Mesenchymal stem cell (in vitro differentiated cells and primary cell): ENCODE measurements around the gene ADK.

Experiments
- DNase-seq: peaks from one replicate; pipeline ENCODE4 v3.0.0-alpha.2; 2013
- H2AFZ ChIP-seq: one replicate; pipeline ENCODE4 v1.6.1; 2013; ENCODE audit warnings: low read depth, mild to moderate bottlenecking, control low read depth, inconsistent platforms, low read length, moderate library complexity
- H2AK5ac ChIP-seq: 2 replicates; pipeline ENCODE4 v1.6.1; 2013; ENCODE audit warnings: low read length, moderate library complexity, mild to moderate bottlenecking, inconsistent platforms; ENCODE audit not compliant: severe bottlenecking
- H2BK120ac ChIP-seq: one replicate; pipeline ENCODE4 v1.6.1; 2013; ENCODE audit warnings: low read depth, mild to moderate bottlenecking, inconsistent platforms, low read length, moderate library complexity
- H2BK12ac ChIP-seq, 2 experiments: one replicate each; pipeline ENCODE4 v1.6.1; 2013; ENCODE audit warnings: inconsistent platforms in 2 of 2, low read length in 2 of 2, mild to moderate bottlenecking in 2 of 2, moderate library complexity in 2 of 2, control low read depth in 1 of 2
- H2BK15ac ChIP-seq: one replicate; pipeline ENCODE4 v1.6.1; 2013; ENCODE audit warnings: mild to moderate bottlenecking, low read depth, inconsistent platforms; ENCODE audit not compliant: poor library complexity, severe bottlenecking
- H2BK5ac ChIP-seq: 2 replicates; pipeline ENCODE4 v1.6.1; 2013; ENCODE audit warnings: low read depth, mild to moderate bottlenecking, low read length, control low read depth, inconsistent platforms; ENCODE audit not compliant: poor library complexity, severe bottlenecking
- H3K14ac ChIP-seq, 2 experiments: one replicate each; pipeline ENCODE4 v1.6.1; 2013; ENCODE audit warnings: inconsistent platforms in 2 of 2, low read length in 2 of 2, control low read depth in 1 of 2, mild to moderate bottlenecking in 1 of 2, moderate library complexity in 1 of 2
- H3K18ac ChIP-seq, 2 experiments: one replicate each; pipeline ENCODE4 v1.6.1; 2013; ENCODE audit warnings: inconsistent platforms in 2 of 2, low read length in 2 of 2, control low read depth in 1 of 2, low read depth in 1 of 2, mild to moderate bottlenecking in 1 of 2
- H3K23ac ChIP-seq, 2 experiments: one replicate each; pipeline ENCODE4 v1.6.1; 2013; ENCODE audit warnings: inconsistent platforms in 2 of 2, low read length in 2 of 2, mild to moderate bottlenecking in 2 of 2, moderate library complexity in 2 of 2, control low read depth in 1 of 2
- H3K27ac ChIP-seq: 2 replicates; pipeline ENCODE4 v1.5.1; 2013; ENCODE audit warnings: mild to moderate bottlenecking, moderate library complexity, low read length, control low read depth, inconsistent platforms; ENCODE audit not compliant: poor library complexity, severe bottlenecking
- H3K27me3 ChIP-seq, 2 experiments: 2 replicates each; pipeline versions ENCODE4 v1.6.1 to v1.7.0; 2013; ENCODE audit warnings: low read length in 2 of 2, mild to moderate bottlenecking in 2 of 2, moderate library complexity in 2 of 2, control low read depth in 1 of 2, inconsistent platforms in 1 of 2; ENCODE audit not compliant: control insufficient read depth in 1 of 2, insufficient read depth in 1 of 2
- H3K36me3 ChIP-seq, 2 experiments: 2 replicates each; pipeline versions ENCODE4 v1.6.1 to v1.7.0; 2013; ENCODE audit warnings: low read length in 2 of 2, control low read depth in 1 of 2, inconsistent platforms in 1 of 2, low read depth in 1 of 2, mild to moderate bottlenecking in 1 of 2; ENCODE audit not compliant: insufficient read depth in 2 of 2, control insufficient read depth in 1 of 2
- H3K4ac ChIP-seq, 2 experiments: one replicate each; pipeline ENCODE4 v1.6.1; 2013; ENCODE audit warnings: inconsistent platforms in 2 of 2, low read length in 2 of 2, mild to moderate bottlenecking in 2 of 2, moderate library complexity in 2 of 2, control low read depth in 1 of 2, low read depth in 1 of 2
- H3K4me1 ChIP-seq: 2 replicates; pipeline ENCODE4 v1.6.1; 2013; ENCODE audit warnings: low read depth, low read length, control low read depth; ENCODE audit not compliant: control insufficient read depth, insufficient read depth
- H3K4me2 ChIP-seq: 2 replicates; pipeline ENCODE4 v1.6.1; 2013; ENCODE audit warnings: low read length, mild to moderate bottlenecking, inconsistent platforms; ENCODE audit not compliant: poor library complexity, severe bottlenecking
- H3K4me3 ChIP-seq, 2 experiments: 2 replicates each; pipeline versions ENCODE4 v1.5.1 to v1.7.0; 2013; ENCODE audit warnings: low read length in 2 of 2, mild to moderate bottlenecking in 2 of 2, control low read depth in 1 of 2, low read depth in 1 of 2; ENCODE audit not compliant: insufficient read depth in 1 of 2
- H3K79me1 ChIP-seq: replicated peaks from 2 replicates; pipeline ENCODE4 v1.6.1; 2013; ENCODE audit warnings: mild to moderate bottlenecking, control low read depth, low read length, inconsistent platforms; ENCODE audit not compliant: poor library complexity, severe bottlenecking
- H3K9ac ChIP-seq: 2 replicates; pipeline ENCODE4 v1.7.0; 2013; ENCODE audit warnings: mild to moderate bottlenecking, low read length, moderate library complexity
- H3K9me3 ChIP-seq: 2 replicates; pipeline ENCODE4 v1.7.0; 2013; ENCODE audit warnings: mild to moderate bottlenecking, low read length; ENCODE audit not compliant: control insufficient read depth
- H4K8ac ChIP-seq: one replicate; pipeline ENCODE4 v1.6.1; 2013; ENCODE audit warnings: inconsistent platforms, mild to moderate bottlenecking, low read length, moderate library complexity
- H4K91ac ChIP-seq: one replicate; pipeline ENCODE4 v1.6.1; 2013; ENCODE audit warnings: mild to moderate bottlenecking, low read length, inconsistent platforms
- WGBS: methylation state at CpG from one replicate; pipeline ENCODE4 v1.1.7; 2013; ENCODE audit warnings: mixed read lengths; 5-methylcytosine and 5-hydroxymethylcytosine counted together

Gene ADK

DNA sequence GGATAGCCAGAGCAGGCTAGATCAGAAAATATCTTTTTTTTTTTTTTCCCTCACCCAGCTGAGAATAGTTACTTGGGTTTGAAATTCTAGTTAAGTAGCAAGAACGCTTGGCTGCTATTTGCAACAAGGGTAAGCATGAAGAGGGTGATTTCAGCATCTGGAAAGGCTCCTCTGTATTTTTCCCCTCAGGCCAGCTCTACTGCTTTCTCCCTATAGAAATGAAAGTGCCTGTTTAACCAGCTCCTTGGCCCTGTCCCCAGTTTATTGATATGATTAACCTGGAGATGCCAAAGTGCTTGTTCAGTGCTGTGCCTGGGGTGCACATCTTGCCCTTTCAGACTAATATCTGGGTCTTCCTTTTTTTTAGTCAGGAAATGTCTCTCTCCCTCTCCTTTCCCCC, 37.5 kb upstream of the ADK start:
- Histone ChIP-seq H2BK5ac (no peak overlapping the region), H3K27ac (peak overlapping the region; percentile 48), H3K4me2 (no peak overlapping the region), H2BK15ac (no peak overlapping the region), H2AFZ (no peak overlapping the region), H2BK12ac (no peak overlapping the region), H3K23ac (no peak overlapping the region), H4K91ac (no peak overlapping the region), H3K4ac (no peak overlapping the region), H2AK5ac (no peak overlapping the region), H3K4me3 (no peak overlapping the region), H3K79me1 (peaks cover 30% of the 10 kb centered on the region), H3K9ac (peak overlapping the region; percentile 64), H3K27me3 (no peaks in the 10 kb centered on the region), H3K4me1 (peaks cover 4% of the 10 kb centered on the region), H3K9me3 (no peaks in the 10 kb centered on the region), H3K14ac (no peak overlapping the region), H2BK120ac (no peak overlapping the region), H3K18ac (no peak overlapping the region), H3K36me3 (peaks cover 60 to 100% of the 10 kb centered on the region in 2 experiments), H4K8ac (no peak overlapping the region)
- no peak for DNase-seq
- 100% methylated on average over 1 of the region's 1 CpG for WGBS

DNA sequence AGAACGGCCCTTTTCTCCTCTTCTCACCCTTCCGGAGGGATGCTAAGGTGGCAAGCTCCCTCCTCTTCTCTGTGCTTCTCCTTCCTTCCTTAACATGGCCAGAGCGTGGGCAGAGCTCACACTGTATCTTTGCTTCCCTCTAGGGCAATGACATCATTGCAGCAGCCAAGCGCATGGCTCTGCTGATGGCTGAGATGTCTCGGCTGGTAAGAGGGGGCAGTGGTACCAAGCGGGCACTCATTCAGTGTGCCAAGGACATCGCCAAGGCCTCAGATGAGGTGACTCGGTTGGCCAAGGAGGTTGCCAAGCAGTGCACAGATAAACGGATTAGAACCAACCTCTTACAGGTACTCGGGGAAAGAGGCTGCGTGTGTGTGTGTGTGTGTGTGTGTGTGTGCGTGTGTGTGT, 37.0 kb upstream of the ADK start:
- peaks cover 25% of the 10 kb centered on the region for H3K79me1 ChIP-seq
- peaks cover 6% of the 10 kb centered on the region for H3K4me1 ChIP-seq
- DNase-seq = no peak
- no peaks in the 10 kb centered on the region for H3K9me3 ChIP-seq
- H3K4me3 ChIP-seq = no peak overlapping the region
- no peak overlapping the region for H4K91ac ChIP-seq
- H3K4me2 ChIP-seq = no peak overlapping the region
- 90% methylated on average over 12 of the region's 12 CpGs for WGBS
- H2BK120ac ChIP-seq = no peak overlapping the region
- H2BK12ac ChIP-seq = no peak overlapping the region
- H2BK5ac ChIP-seq = no peak overlapping the region
- no peak overlapping the region for H3K23ac ChIP-seq
- no peak overlapping the region for H3K18ac ChIP-seq
- peaks cover 60 to 100% of the 10 kb centered on the region in 2 experiments for H3K36me3 ChIP-seq
- no peak overlapping the region for H3K4ac ChIP-seq
- H2AK5ac ChIP-seq = no peak overlapping the region
- H2AFZ ChIP-seq = no peak overlapping the region
- no peaks in the 10 kb centered on the region for H3K27me3 ChIP-seq
- no peak overlapping the region for H3K14ac ChIP-seq
- H3K9ac ChIP-seq = peak overlapping the region; percentile 64
- H4K8ac ChIP-seq = no peak overlapping the region
- no peak overlapping the region for H2BK15ac ChIP-seq
- H3K27ac ChIP-seq = peak overlapping the region; percentile 48

DNA sequence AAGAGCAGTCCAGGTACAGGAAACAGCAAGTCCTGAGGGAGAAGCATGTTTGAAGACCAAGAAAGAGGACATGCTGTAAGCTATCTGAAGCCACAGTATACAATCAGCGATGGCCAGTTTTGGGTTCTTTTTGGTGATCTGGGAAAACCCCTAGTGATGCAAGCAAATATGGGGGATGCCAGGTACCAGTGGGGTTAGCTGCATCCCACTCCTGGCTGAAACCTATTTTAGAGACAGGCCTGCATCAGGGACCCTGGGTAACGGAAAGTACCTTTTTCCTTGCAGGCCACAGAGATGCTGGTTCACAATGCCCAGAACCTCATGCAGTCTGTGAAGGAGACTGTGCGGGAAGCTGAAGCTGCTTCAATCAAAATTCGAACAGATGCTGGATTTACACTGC, 33.3 kb upstream of the ADK start:
- Histone ChIP-seq H3K27me3 (no peaks in the 10 kb centered on the region), H3K79me1 (peaks cover 14% of the 10 kb centered on the region), H2BK120ac (no peak overlapping the region), H2BK15ac (no peak overlapping the region), H3K4me1 (peaks cover 6% of the 10 kb centered on the region), H3K4me2 (no peak overlapping the region), H3K9ac (no peak overlapping the region), H3K27ac (peak overlapping the region; percentile 19), H3K23ac (no peak overlapping the region), H4K8ac (no peak overlapping the region), H2BK5ac (no peak overlapping the region), H2BK12ac (no peak overlapping the region), H2AK5ac (no peak overlapping the region), H3K36me3 (peaks cover 43 to 98% of the 10 kb centered on the region in 2 experiments), H3K9me3 (no peaks in the 10 kb centered on the region), H3K14ac (no peak overlapping the region), H3K4ac (no peak overlapping the region), H2AFZ (no peak overlapping the region), H3K18ac (no peak overlapping the region), H4K91ac (peak overlapping the region; percentile 25), H3K4me3 (no peak overlapping the region)
- DNase-seq = no peak
- 95% methylated on average over 4 of the region's 4 CpGs for WGBS

DNA sequence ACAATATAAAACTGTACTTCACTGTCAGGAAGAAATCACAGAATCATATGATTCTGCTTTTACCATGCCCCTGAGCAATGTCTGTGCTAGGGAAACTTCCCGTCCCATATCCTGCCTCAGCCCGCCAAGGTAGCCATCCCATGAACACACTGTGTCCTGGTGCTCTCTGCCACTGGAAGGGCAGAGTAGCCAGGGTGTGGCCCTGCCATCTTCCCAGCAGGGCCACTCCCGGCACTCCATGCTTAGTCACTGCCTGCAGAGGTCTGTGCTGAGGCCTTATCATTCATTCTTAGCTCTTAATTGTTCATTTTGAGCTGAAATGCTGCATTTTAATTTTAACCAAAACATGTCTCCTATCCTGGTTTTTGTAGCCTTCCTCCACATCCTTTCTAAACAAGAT, 32.2 kb upstream of the ADK start:
- Histone ChIP-seq H2AFZ (no peak overlapping the region), H3K9ac (peak overlapping the region; percentile 25), H3K4me1 (peaks cover 4% of the 10 kb centered on the region), H3K18ac (no peak overlapping the region), H2BK120ac (no peak overlapping the region), H3K4me2 (no peak overlapping the region), H3K27me3 (no peaks in the 10 kb centered on the region), H4K91ac (no peak overlapping the region), H3K9me3 (no peaks in the 10 kb centered on the region), H4K8ac (no peak overlapping the region), H2BK5ac (no peak overlapping the region), H3K36me3 (peaks cover 43 to 98% of the 10 kb centered on the region in 2 experiments), H2BK15ac (no peak overlapping the region), H2AK5ac (no peak overlapping the region), H3K4ac (no peak overlapping the region), H3K23ac (no peak overlapping the region), H3K27ac (peak overlapping the region; percentile 39), H2BK12ac (no peak overlapping the region), H3K14ac (peak overlapping the region in 1 of 2 experiments; percentile 68), H3K79me1 (peaks cover 14% of the 10 kb centered on the region), H3K4me3 (no peak overlapping the region)
- peak; percentile 28 for DNase-seq
- WGBS = 97% methylated on average over 2 of the region's 3 CpGs
